Measurements from ENCODE around the gene NOC2L. TPM values are rescaled to one million over a fixed set of nuclear protein-coding genes. Genes with fewer than 3 reads are reported as not detected.

NOC2L gene
- total and polyA plus RNA-seq, 10 donors, result 26.2 to 73.4 (median 45.9) TPM

DNA sequence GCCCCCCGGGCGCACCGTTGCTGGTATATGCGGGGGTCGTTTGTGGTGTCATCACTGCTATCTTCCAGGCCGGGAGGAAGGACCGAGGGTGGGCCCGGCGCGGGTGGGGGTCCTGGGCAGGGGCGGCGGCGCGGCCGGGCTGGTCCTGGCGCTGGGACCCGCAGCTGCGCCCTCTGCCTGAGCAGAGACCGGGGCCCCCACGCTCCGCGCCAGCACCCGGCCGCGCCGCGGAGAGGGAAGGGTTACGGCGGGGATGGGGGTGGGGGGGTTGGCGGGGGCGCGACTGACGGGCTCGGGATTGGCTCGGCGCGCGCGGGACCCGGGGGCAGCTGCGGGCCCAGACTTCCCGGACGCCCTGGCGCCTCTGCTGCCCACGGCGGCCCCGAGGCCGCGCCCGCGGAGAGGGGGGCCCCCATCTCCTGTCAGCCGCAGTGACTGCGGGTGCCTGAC is 49.2 kb downstream of the NOC2L start:
- intact Hi-C loops (cut with DNase I; ENCODE audit: low total_unique reads), result no loop called here
- H3K27me3 ChIP-seq (replicated peaks in 1 of 7), result peaks cover 0 to 86% (median 30%) of the 10 kb centered on the region in 7 donors
- H3K4me1 ChIP-seq, result peaks cover 8 to 62% (median 35%) of the 10 kb centered on the region in 6 donors
- no peaks in the 10 kb centered on the region for H3K36me3 ChIP-seq
- 8 to 64% (median 10%) methylated on average over 5 to 53 of the region's 53 CpGs for WGBS, 5 donors
- peak overlapping the region in 2 of 8 donors; percentile 15 to 21 for H3K27ac ChIP-seq
- peak overlapping the region in 2 of 8 donors; percentile 13 to 40 for H3K4me3 ChIP-seq
- H3K9me3 ChIP-seq, result no peaks in the 10 kb centered on the region
- peak; percentile 56 for DNase-seq
- TF ChIP-seq POLR2A (IDR thresholded peaks at IDR 0.05), result no peak
- TF ChIP-seq POLR2AphosphoS5 (IDR thresholded peaks at IDR 0.05), result no peak
- TF ChIP-seq, protein P1, sequence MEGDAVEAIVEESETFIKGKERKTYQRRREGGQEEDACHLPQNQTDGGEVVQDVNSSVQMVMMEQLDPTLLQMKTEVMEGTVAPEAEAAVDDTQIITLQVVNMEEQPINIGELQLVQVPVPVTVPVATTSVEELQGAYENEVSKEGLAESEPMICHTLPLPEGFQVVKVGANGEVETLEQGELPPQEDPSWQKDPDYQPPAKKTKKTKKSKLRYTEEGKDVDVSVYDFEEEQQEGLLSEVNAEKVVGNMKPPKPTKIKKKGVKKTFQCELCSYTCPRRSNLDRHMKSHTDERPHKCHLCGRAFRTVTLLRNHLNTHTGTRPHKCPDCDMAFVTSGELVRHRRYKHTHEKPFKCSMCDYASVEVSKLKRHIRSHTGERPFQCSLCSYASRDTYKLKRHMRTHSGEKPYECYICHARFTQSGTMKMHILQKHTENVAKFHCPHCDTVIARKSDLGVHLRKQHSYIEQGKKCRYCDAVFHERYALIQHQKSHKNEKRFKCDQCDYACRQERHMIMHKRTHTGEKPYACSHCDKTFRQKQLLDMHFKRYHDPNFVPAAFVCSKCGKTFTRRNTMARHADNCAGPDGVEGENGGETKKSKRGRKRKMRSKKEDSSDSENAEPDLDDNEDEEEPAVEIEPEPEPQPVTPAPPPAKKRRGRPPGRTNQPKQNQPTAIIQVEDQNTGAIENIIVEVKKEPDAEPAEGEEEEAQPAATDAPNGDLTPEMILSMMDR (IDR thresholded peaks at IDR 0.05 in 8 of 11, conservative IDR thresholded peaks at IDR 0.05 in 3 of 11), result no peak

DNA sequence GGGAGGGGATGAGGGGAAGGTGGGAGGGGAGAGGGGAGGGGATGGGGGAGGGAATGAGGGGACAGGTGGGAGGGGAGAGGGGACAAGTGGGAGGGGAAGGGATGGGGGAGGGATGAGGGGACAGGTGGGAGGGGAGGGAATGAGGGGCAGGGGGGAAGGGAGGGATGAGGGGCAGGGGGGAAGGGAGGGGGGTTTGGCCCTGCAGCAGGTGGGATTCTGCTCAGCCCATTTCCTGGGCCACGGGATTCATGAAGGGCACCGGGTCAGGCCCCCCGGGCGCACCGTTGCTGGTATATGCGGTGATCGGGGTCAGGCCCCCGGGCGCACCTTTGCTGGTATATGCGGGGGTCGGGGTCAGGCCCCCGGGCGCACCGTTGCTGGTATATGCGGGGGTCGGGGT is 50.4 kb downstream of the NOC2L start:
- no peak overlapping the region for H3K27ac ChIP-seq
- H3K4me1 ChIP-seq, result peaks cover 13 to 75% (median 39%) of the 10 kb centered on the region in 6 donors
- no peaks in the 10 kb centered on the region for H3K9me3 ChIP-seq
- H3K36me3 ChIP-seq, result no peaks in the 10 kb centered on the region
- WGBS, 5 donors, result 78 to 89% (median 84%) methylated on average over 8 to 16 of the region's 16 CpGs
- intact Hi-C loops (cut with DNase I; ENCODE audit: low total_unique reads), result no loop called here
- H3K4me3 ChIP-seq, result no peak overlapping the region
- H3K27me3 ChIP-seq (replicated peaks in 1 of 7), result peaks cover 0 to 84% (median 31%) of the 10 kb centered on the region in 7 donors
- TF ChIP-seq POLR2AphosphoS5 (IDR thresholded peaks at IDR 0.05) (no peak), POLR2A (IDR thresholded peaks at IDR 0.05) (no peak)
- TF ChIP-seq, protein P1 (IDR thresholded peaks at IDR 0.05 in 8 of 11, conservative IDR thresholded peaks at IDR 0.05 in 3 of 11), result no peak
- DNase-seq, result no peak

DNA sequence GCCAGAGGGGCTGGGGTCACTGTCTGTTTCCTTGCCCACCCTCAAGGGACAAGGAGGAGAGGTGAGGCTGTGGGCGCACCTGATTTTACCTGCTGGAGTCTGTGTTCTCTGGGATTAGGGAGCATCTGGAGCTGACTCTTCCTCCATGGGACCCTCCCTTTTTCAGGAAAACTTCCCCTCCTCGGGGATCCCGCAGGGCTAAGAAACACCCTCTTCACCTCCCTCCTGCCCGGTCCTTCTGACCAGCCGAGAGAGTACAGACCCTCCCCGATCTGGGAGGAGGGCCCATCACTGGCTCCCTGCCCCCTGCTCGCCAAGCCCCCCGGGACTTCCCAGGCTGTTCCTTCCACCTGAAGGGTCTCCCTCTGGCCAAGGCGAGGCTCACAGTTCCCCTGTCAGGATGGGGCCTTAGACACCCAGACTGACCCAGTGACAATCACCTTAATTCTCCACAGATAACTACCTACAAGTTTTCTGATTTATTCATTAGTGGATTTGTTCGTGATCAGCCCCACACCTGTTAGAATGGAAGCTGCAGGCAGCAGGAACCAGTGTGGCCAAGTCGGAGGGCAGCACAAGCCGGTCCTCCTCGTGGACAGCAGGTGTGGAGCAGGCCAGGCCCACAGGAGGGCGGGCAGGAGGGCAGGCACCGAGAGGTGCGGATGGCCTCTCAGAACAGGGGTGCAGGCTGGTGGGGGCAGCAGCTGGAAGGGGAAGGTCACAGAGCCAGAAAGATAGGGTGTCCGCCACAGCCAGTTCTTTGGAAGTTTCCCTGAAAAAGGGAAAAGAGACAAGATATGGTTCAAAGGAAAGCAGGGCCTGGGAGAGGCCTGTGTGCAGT is 51.2 kb downstream of the NOC2L start:
- Histone ChIP-seq H3K9me3 (no peaks in the 10 kb centered on the region), H3K36me3 (no peaks in the 10 kb centered on the region), H3K4me1 (peaks cover 14 to 76% (median 37%) of the 10 kb centered on the region in 6 donors), H3K27me3 (replicated peaks in 1 of 7) (peaks cover 0 to 83% (median 31%) of the 10 kb centered on the region in 7 donors), H3K4me3 (no peak overlapping the region), H3K27ac (no peak overlapping the region)
- intact Hi-C loops (cut with DNase I; ENCODE audit: low total_unique reads), result no loop called here
- peak; percentile 71 for DNase-seq
- WGBS, 5 donors, result 84 to 91% (median 86%) methylated on average over 12 to 17 of the region's 17 CpGs
- TF ChIP-seq, protein P1 (IDR thresholded peaks at IDR 0.05 in 8 of 11, conservative IDR thresholded peaks at IDR 0.05 in 3 of 11), result no peak
- TF ChIP-seq POLR2A (IDR thresholded peaks at IDR 0.05) (no peak), POLR2AphosphoS5 (IDR thresholded peaks at IDR 0.05) (no peak)

Measured in spleen (tissue), 11 donors.